ENCODE measurements around the gene SORT1. TPM values are rescaled to one million over a fixed set of nuclear protein-coding genes. Genes with fewer than 3 reads are reported as not detected.
"Not testable (repeated sequence)": the region's sequence is repeated elsewhere in the genome, so short reads cannot be mapped to it uniquely, and the experiment has no call there.

SORT1 gene
- total RNA-seq, 1 donor from 2014 or later, result 18.4 TPM

DNA sequence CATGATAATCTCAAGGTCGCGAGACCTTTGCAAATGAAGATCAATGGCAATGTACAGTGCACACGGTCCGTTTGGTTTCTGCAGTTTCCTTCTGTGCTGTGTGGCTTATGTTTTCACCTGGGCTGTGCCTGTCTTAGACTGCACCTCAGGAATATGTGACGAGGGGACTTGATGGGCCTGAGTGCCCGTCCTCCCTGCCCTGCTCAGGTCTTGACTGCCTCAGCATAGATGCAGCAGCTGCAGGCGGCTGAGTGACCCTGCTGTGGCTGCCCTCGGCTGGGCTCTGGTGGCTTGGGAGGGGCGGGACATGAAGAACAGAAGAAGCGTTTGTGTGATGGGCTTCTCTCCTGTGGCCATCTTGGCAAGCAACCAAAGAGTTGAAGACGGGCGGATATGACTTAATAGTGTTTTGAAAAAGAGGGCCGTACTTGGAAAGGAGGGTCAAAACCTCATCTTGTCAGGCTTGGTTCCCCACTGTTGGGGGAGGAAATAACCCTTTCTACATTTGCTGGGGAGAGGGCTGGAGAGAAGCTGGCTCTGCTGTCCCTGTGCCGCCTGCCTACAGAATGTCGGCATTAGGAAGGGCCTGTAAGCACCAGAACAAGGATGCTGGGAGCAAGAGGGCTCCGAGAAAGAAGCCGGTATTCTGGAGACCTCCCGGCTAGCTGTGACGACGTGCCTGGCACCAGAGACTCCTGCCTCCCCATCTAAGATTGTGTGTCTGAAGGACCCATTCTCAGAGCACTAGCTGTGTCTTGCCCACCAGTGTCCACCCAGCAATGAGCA lies 98.0 kb downstream of the SORT1 start:
- no peak for DNase-seq (ENCODE audit: low read depth, low spot score)

GRCh38 chr1:109298666-109299557 lies 98.8 kb downstream of the SORT1 start:
- no peak for DNase-seq (ENCODE audit: low read depth, low spot score)

- DNase-seq (ENCODE audit: low read depth, low spot score), result no peak
Measured at GRCh38 chr1:109296782-109297181, 100.9 kb downstream of the SORT1 start.

DNA sequence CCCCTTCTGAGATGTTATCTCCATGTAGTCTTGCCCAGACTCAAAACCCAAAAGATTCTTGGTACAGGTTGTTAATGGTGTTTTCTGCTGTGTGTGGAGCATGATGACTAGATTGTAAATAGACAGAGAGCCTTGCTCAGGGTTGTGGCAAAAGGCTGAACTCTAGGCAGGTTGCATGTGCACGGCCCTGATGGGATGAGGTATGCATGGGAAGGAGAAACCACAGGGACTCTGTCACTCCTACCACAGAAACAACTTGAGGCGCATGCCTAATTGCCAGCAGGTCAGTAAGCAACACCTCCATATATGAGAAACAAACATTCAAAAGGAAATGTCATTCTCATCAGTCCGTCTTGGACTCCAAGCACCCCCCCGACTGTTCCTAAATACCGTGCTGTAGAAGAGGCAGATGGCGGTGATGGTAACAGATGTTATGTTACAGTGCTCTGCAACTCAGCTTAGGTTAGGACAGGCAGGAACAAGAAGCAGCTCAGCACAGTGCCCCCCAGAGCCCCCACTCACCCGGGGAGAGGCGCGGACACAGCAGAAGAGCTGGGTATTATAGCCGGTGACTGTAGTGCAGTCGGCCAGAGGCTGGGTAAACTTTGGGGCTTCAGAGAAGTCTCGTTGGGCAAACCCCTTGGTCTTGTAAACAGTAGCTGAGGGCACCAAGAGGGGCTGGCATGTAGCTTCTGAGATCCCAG lies 101.9 kb downstream of the SORT1 start:
- DNase-seq (ENCODE audit: low read depth, low spot score), result no peak

- DNase-seq (ENCODE audit: low read depth, low spot score), result no peak
Measured at GRCh38 chr1:109294481-109294880, 103.2 kb downstream of the SORT1 start.

DNA sequence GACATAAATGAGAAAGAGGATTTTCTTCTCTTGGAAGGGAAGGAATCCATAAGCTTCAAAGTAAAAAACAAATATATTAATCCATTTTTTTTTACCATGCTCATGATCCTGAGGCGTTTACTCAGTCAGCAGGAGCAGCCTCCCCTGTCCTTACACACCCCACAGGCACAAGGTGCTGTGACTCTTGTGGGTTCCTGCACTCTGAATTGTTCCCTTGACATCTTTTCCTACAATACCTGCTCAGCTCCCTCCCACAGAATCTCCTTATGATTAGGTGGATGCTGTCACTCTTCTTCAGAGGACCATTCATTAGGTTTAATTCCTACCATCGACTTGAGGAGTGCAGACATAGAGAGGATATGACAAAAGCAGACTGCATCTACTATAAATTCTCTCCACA lies 104.7 kb downstream of the SORT1 start:
- DNase-seq (ENCODE audit: low read depth, low spot score), result no peak

GRCh38 chr1:109292364-109292763 lies 105.4 kb downstream of the SORT1 start:
- DNase-seq (ENCODE audit: low read depth, low spot score), result no peak

DNA sequence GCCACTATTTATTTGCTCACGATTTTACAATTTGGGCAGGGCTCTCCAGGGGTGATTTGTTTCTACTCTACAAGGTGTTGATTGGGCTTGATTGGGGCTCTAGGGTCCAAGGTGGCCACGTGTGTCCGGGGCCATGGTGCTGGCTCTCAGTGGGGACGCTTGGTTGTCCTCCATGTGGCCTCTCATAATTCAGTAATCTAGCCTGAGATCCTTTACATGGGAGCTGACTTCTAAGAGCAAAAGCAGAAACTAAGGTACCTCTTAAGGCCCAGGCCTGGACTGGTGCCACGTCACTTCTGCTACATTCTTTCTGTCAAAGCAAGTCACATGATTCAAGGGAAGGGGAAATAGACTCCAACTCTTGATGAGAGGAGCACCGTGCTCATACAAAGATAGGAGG lies 106.7 kb downstream of the SORT1 start:
- DNase-seq (ENCODE audit: low read depth, low spot score), result no peak

DNA sequence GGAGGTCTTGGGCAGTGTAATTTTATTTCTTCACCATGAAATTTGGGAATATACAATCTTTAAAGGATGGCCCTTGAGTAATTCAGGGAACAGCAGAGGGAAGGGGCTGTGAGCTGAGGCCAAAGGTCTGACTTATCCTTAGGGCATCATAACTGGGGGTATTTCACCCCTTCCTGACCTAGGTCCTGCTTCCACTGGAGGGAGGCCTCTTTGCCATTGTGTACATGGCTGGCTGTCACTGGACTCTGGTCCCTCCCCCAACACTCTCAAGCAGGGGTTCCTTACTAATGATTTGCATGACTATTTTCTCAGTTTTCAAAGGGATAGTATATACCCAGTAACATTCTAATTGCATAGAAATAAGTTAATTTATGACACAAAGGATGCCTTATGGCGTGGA lies 107.6 kb downstream of the SORT1 start:
- no peak for DNase-seq (ENCODE audit: low read depth, low spot score)

DNA sequence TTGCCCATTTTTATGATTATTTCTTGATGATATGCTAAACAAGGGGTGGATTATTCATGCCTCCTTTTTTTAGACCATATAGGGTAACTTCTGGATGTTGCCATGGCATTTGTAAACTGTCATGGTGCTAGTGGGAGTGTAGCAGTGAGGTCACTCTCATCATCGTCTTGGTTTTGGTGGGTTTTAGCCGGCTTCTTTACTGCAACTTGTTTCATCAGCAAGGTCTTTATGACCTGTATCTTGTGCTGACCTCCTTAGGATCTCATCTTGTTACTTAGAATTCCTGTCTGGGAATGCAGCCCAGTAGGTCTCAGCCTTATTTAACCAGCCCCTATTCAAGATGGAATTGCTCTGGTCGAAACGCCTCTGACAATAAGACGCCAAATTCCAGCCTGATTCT lies 111.0 kb downstream of the SORT1 start:
- DNase-seq (ENCODE audit: low read depth, low spot score), result not testable (repeated sequence)

DNA sequence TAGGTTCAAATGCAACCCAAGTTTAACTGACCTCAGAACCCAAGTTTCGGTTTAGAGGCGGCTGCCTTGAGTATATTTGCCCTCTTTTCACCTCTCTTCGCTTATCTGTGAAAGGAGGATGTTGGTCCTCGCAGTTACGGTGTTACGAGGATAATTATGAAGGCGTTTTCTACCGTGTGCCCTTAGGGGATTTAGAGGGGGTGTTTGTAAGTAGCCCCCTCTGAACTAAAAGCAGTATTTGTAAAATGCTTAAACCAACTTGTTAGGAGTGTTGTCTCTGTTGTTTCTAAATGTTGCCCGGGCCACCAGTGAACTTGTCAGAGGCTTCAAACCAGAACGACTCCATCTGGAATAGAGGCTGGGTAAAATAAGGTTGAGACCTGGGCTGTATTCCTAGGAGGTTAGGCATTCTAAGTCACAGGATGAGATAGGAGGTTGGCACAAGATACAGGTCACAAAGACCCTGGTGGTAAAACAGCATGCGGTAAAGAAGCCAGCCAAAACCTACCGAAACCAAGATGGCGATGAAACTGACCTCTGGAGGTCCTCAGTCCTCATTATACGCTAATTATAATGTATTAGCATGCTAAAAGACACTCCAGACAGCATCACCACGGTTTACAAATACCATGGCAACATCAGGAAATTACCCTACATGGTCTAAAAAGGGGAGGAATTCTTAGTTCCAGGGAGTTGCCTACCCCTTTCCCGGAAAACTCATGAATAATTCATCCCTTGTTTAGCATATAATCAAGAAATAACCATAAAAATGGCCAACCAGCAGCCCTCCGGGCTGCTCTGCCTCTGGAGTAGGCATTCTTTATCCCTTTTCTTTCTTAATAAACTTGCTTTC lies 113.7 kb downstream of the SORT1 start:
- DNase-seq (ENCODE audit: low read depth, low spot score), result no peak

DNA sequence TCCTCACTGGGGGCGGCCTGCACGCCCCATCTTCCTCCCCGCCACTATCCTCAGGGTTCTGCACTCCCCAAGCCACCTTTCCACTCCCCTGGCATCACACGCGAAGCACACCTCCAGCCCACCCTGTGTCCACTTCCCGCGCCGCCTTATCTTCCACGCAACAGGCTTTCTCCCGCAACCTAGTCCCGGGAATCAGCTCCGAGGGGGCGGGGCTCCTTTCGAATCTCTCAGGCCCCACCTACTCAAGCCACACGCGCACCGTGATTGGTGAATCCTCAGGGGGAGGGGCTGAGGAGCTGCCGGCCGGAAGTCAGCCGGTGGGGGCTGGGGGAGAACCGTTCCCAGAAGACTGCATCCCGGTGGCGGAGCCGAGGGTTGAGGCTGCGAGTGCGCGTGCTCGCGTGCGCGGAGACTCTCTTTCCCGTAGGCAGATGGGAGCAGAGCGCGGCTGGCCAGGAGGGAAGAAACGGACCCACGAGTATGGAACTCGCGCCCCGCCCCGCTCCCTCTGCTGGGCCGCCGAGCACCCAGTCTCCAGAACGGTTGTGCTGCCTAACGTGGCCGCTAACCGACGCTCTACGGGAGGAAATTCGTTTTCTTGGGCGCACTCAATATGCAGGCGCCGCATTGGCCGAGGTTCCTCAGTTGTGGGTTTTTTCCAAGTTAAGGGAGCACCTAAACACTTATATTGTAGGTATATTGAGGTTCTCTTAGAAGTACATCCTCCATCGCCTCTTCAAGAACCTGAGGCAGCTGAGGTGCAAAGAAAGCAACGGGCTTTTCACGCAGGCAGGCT lies 114.6 kb downstream of the SORT1 start, which contains the start of gene PSRC1:
TSS of gene PSRC1 (minus strand) at position 194 of the 796 bp plus-strand sequence.
- DNase-seq (ENCODE audit: low read depth, low spot score), result peak; percentile 66

DNA sequence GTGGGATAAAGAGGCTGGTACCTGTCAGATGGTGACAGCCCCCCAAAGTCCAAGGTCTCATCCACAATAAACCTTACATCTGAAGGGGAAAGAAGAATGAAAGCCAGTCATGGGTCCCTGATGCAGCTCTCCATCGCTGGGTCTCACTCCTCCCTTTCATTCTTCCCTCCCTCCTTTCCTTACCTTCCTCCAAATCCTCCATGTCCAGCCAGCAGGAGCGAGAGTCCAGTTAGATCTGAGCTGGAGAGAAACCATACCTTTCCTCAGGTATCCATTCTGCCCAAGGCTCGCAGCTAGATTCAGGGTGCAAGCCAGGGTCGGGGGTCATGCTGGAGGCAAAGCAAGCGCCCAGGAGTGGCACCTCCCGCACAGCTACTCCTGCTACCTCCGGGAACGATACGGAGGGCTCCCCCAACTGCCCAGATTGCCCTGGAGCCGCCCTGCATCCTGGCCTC lies 115.2 kb downstream of the SORT1 start:
- no peak for DNase-seq (ENCODE audit: low read depth, low spot score)

- DNase-seq (ENCODE audit: low read depth, low spot score), result no peak
Measured at GRCh38 chr1:109281680-109282496, 115.8 kb downstream of the SORT1 start.

DNA sequence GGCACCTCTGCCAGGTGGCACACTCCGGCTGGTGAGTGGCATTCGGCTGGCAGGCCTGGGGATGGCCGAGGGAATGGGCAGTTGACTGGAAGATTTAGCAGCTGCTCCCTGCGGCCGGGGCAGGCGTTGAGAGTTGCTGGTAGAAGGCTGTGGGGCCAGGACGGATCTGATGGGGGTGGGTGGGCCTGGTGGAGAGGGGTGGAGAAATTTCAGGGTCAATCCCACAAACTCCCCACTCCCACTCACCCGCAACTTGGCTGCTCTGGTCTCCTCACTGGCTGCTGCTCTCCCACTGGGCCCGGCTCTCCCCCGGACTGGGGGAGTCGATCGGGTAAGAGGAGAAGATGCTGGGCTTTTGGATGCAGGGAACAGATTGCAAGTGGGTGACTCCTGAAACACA lies 116.9 kb downstream of the SORT1 start:
- DNase-seq (ENCODE audit: low read depth, low spot score), result no peak

- no peak for DNase-seq (ENCODE audit: low read depth, low spot score)
Measured at GRCh38 chr1:109279615-109280278, 118.0 kb downstream of the SORT1 start.

GRCh38 chr1:109277434-109278204 lies 120.1 kb downstream of the SORT1 start:
- no peak for DNase-seq (ENCODE audit: low read depth, low spot score)

Measured in pulmonary artery endothelial cell (primary cell).